ENCODE results near the gene TMEM270.

The TMEM270 gene

GRCh38 chr7:73894733-73895551, 34.0 kb downstream of the TMEM270 start:
- no peak overlapping the region for H3K27ac ChIP-seq (ENCODE audit: low read depth, low read length, poor library complexity, severe bottlenecking)
- H3K4me2 ChIP-seq (ENCODE audit: low read length), result no peak overlapping the region
- no peak overlapping the region for H2AFZ ChIP-seq (ENCODE audit: low read length)

DNA sequence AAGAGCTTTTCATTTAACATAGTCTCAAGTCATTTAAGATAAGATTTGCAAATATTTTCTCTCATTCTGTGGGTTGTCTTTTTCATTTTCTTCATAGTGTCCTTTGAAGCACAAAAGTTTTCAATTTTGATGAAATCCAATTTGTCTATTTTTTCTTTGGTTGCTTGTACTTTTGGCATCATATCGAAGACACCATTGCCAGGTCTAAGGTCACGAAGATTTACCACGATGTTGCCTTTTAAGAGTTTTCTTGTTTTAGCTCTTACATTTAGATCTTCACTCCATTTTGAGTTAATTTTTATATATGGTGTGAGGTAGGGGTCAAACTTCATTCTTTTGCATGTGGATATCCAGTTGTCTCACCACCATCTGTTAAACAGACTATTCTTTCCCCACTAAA, 34.7 kb downstream of the TMEM270 start:
- Histone ChIP-seq H3F3A (ENCODE audit: insufficient read depth, low read length) (no peaks in the 10 kb centered on the region), H3K4me1 (ENCODE audit: insufficient read depth, low read length, severe bottlenecking) (no peaks in the 10 kb centered on the region), H3K9me2 (ENCODE audit: low read depth, low read length) (no peaks in the 10 kb centered on the region), H3K4me2 (ENCODE audit: low read length) (no peak overlapping the region), H3K27me3 (ENCODE audit: insufficient read depth, low read length) (peaks cover 13% of the 10 kb centered on the region; the same call in 1 of the 2 replicates), H2AFZ (ENCODE audit: low read length) (no peak overlapping the region), H3K9ac (ENCODE audit: low read length) (no peak overlapping the region), H4K20me1 (ENCODE audit: insufficient read depth, low read length) (no peaks in the 10 kb centered on the region), H3K4me3 (ENCODE audit: low read depth, low read length, poor library complexity, severe bottlenecking) (no peak overlapping the region), H3K27ac (ENCODE audit: low read depth, low read length, poor library complexity, severe bottlenecking) (no peak overlapping the region), H3K79me2 (ENCODE audit: insufficient read depth, low read length) (no peaks in the 10 kb centered on the region), H3K36me3 (ENCODE audit: insufficient read depth, low read length) (no peaks in the 10 kb centered on the region), H3K9me3 (ENCODE audit: low read length) (no peaks in the 10 kb centered on the region)
- TF ChIP-seq CTCF (IDR thresholded peaks at IDR 0.05; ENCODE audit: low read length) (no peak), EZH2 (IDR thresholded peaks at IDR 0.05; ENCODE audit: borderline replicate concordance, low read length) (no peak)

More at GRCh38 chr7:73894733-73895551, 34.0 kb downstream of the TMEM270 start:
- Histone ChIP-seq H3K36me3 (ENCODE audit: insufficient read depth, low read length) (no peaks in the 10 kb centered on the region), H3F3A (ENCODE audit: insufficient read depth, low read length) (no peaks in the 10 kb centered on the region), H3K4me1 (ENCODE audit: insufficient read depth, low read length, severe bottlenecking) (no peaks in the 10 kb centered on the region), H4K20me1 (ENCODE audit: insufficient read depth, low read length) (no peaks in the 10 kb centered on the region), H3K9me2 (ENCODE audit: low read depth, low read length) (no peaks in the 10 kb centered on the region), H3K27me3 (ENCODE audit: insufficient read depth, low read length) (peaks cover 12% of the 10 kb centered on the region; the same call in 1 of the 2 replicates), H3K4me3 (ENCODE audit: low read depth, low read length, poor library complexity, severe bottlenecking) (no peak overlapping the region), H3K9ac (ENCODE audit: low read length) (no peak overlapping the region), H3K9me3 (ENCODE audit: low read length) (no peaks in the 10 kb centered on the region), H3K79me2 (ENCODE audit: insufficient read depth, low read length) (no peaks in the 10 kb centered on the region)
- TF ChIP-seq EZH2 (IDR thresholded peaks at IDR 0.05; ENCODE audit: borderline replicate concordance, low read length) (no peak), CTCF (IDR thresholded peaks at IDR 0.05; ENCODE audit: low read length) (no peak)

GRCh38 chr7:73896454-73896853, 35.5 kb downstream of the TMEM270 start:
- Histone ChIP-seq H3K27me3 (ENCODE audit: insufficient read depth, low read length) (peaks cover 13% of the 10 kb centered on the region; the same call in 1 of the 2 replicates), H3K79me2 (ENCODE audit: insufficient read depth, low read length) (no peaks in the 10 kb centered on the region), H3K9me2 (ENCODE audit: low read depth, low read length) (no peaks in the 10 kb centered on the region), H3K4me1 (ENCODE audit: insufficient read depth, low read length, severe bottlenecking) (no peaks in the 10 kb centered on the region), H3F3A (ENCODE audit: insufficient read depth, low read length) (no peaks in the 10 kb centered on the region), H2AFZ (ENCODE audit: low read length) (no peak overlapping the region), H3K4me2 (ENCODE audit: low read length) (no peak overlapping the region), H3K9ac (ENCODE audit: low read length) (no peak overlapping the region), H3K4me3 (ENCODE audit: low read depth, low read length, poor library complexity, severe bottlenecking) (no peak overlapping the region), H3K36me3 (ENCODE audit: insufficient read depth, low read length) (no peaks in the 10 kb centered on the region), H3K27ac (ENCODE audit: low read depth, low read length, poor library complexity, severe bottlenecking) (no peak overlapping the region), H3K9me3 (ENCODE audit: low read length) (no peaks in the 10 kb centered on the region), H4K20me1 (ENCODE audit: insufficient read depth, low read length) (no peaks in the 10 kb centered on the region)
- TF ChIP-seq CTCF (IDR thresholded peaks at IDR 0.05; ENCODE audit: low read length), result no peak
- TF ChIP-seq EZH2 (IDR thresholded peaks at IDR 0.05; ENCODE audit: borderline replicate concordance, low read length), result no peak
